ENCODE data around the gene ZC3H12A.

Gene ZC3H12A

DNA sequence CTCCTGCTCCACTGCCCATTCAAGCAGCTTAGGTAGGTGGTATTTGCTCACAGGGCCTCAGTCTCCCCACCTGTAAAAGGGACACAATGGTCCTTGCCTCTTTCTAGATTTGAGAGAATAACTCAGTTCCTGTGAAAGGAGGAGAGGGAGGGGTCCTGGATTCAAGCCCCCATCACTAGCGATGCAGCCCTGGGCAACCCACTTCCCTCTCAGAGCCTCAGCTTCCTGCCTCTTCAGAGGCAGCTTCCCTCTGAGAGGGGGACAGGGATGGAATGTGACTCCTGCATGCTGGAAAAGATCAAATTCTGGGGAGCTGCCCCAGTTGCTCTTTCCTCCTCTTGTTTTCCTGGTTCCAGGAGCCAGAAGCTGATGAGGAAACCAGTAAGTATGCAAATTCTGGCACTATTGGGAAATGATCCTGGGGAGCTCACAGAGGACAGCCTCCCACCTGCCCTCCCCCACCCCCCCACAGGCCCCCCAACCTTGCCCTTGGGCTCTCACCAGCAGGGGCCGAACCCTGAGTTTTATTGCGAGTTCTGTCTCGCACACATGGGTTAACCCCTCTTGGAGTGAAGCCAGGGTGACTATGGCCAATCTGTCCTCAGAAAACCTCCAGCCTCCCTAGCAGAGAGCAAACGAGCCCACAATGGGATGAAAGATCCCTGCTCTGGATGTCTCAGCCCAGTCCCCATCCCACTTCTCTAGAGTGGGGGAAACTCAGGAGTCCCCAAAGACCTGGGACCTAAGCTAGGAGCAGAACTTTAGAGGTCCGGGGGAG lies 11.7 kb downstream of the ZC3H12A start:
- H3K4me3 ChIP-seq (replicated peaks in 1 of 2; ENCODE audit: low read depth in 2 of 2, low read length in 2 of 2), result no peak overlapping the region
- TF ChIP-seq, protein P1, sequence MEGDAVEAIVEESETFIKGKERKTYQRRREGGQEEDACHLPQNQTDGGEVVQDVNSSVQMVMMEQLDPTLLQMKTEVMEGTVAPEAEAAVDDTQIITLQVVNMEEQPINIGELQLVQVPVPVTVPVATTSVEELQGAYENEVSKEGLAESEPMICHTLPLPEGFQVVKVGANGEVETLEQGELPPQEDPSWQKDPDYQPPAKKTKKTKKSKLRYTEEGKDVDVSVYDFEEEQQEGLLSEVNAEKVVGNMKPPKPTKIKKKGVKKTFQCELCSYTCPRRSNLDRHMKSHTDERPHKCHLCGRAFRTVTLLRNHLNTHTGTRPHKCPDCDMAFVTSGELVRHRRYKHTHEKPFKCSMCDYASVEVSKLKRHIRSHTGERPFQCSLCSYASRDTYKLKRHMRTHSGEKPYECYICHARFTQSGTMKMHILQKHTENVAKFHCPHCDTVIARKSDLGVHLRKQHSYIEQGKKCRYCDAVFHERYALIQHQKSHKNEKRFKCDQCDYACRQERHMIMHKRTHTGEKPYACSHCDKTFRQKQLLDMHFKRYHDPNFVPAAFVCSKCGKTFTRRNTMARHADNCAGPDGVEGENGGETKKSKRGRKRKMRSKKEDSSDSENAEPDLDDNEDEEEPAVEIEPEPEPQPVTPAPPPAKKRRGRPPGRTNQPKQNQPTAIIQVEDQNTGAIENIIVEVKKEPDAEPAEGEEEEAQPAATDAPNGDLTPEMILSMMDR (IDR thresholded peaks at IDR 0.05; ENCODE audit: low read depth, low read length), result no peak
- DNase-seq (ENCODE audit: low read depth in 2 of 2), result peak; percentile 53 to 56

DNA sequence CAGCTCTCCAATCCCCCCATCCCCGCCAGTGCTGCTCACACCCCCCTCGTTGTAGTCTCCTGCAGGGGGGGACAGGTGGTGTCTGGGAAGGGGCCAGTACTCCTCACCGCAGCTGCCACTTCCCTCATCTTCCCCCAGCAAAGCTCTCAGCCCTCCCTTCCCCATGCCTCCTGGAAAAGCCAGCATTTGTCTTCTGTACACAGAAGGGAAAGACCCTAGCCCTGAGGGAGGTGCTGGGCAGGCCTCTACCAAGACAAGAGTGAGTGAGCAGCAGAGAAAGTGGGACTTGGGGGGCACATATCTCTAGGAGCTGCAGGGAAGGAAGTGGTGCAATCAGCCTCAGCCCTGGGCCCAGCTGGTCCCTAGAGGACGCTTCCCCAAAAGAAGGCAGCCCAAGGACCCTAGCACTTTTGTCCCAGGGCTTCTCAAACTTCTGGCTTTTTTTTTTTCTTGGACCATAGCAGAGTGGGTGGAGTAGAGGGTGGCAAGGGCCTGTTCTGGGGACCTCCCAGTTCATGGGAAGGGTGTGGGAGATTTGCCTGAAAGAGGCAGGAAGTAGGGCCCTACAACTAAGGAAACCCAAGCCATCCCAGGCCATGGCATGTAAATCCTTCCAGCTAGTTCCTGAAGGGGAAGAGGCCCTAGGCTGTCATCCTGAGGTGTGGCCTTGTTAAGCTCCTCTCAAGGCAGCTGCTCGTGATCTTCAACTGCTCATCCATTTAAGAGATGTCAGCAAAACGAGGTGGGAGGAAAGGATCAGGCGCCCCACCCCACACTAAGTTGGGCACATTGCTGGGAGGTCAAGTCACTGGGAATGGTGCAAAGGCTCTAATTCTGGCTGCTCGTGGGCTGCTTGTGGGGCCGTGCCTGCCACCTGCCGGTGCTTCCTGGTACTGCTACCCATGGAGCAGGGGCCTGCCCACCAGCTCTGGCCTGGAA lies 12.6 kb downstream of the ZC3H12A start:
- peak; percentile 84 to 87 for DNase-seq (ENCODE audit: low read depth in 2 of 2)
- TF ChIP-seq, protein P1 (IDR thresholded peaks at IDR 0.05; ENCODE audit: low read depth, low read length), result peak; percentile 99
- H3K4me3 ChIP-seq (replicated peaks in 1 of 2; ENCODE audit: low read depth in 2 of 2, low read length in 2 of 2), result no peak overlapping the region

DNA sequence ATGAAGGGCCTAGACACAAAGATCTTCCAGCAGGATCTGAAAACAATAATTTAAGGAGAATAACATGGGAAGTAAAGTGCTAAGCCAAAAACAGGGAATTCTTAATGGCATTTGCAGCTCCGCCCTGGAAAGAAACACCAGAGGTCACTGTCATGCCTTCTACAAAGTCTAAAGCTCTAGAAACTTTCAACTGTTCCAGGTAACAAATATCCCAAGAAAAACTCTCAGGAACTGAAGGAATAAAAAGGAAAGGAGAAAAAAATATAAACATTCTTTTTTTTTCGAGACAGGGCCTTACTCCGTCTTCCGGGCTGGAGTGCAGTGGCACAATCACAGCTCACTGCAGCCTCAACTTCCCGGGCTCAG lies 13.2 kb downstream of the ZC3H12A start:
- DNase-seq (ENCODE audit: low read depth in 2 of 2), result no peak
- H3K4me3 ChIP-seq (replicated peaks in 1 of 2; ENCODE audit: low read depth in 2 of 2, low read length in 2 of 2), result no peak overlapping the region
- TF ChIP-seq, protein P1 (IDR thresholded peaks at IDR 0.05; ENCODE audit: low read depth, low read length), result no peak

DNA sequence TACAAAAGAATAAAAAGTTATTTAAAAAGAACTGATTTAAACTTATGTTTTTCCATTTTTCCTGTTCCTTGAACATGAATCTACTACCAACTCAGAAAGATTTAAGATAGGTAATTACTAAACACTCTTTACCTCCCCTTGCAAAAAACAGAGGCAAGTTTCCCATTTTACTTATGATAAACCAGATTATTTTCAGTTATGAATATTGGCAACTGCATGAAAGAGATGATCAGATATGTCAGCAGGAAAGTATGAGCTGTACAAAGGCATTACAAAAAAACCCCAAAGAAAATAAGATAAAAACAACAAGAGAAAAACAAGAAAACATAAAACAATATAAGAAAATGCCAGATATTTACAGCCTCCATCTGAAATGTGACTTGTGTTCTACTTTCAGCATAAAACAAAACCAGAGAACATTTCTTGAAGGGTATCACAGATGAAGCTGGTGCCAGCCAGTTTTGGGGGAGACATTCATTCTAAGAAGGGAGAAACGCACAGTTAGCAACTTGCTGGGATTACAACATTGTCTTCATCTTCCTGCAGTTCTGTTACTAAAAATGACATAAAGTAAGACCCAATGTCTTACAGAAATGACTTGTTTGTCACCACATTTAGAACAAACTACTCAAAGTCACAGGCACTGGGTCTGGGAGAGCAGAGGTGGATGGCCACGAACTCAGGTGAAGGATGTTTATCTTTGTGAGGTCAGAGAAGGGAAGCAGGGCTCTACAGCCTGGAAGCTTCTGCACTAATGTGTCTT lies 19.1 kb downstream of the ZC3H12A start:
- TF ChIP-seq, protein P1 (IDR thresholded peaks at IDR 0.05; ENCODE audit: low read depth, low read length), result no peak
- H3K4me3 ChIP-seq (replicated peaks in 1 of 2; ENCODE audit: low read depth in 2 of 2, low read length in 2 of 2), result no peak overlapping the region
- no peak for DNase-seq (ENCODE audit: low read depth in 2 of 2)

DNA sequence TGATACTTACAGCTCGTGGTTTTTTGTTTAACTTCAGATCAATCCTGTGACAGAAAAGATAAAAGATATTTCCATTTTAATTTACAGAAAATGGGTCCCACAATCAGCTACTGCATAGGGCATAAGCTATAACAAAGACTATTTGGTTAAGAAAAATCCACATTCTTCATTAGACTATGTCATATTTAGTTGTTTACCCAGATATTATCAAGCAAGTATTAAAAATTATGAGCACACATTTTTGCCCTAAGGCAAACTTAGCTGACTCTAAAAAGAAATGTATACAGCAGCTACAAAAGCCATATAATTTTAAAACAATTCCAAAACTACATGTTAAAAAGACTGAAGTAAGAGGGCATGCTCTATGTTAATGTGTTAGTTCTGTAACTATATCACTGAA lies 21.5 kb downstream of the ZC3H12A start:
- H3K4me3 ChIP-seq (replicated peaks in 1 of 2; ENCODE audit: low read depth in 2 of 2, low read length in 2 of 2), result no peak overlapping the region
- DNase-seq (ENCODE audit: low read depth in 2 of 2), result no peak
- TF ChIP-seq, protein P1 (IDR thresholded peaks at IDR 0.05; ENCODE audit: low read depth, low read length), result no peak

DNA sequence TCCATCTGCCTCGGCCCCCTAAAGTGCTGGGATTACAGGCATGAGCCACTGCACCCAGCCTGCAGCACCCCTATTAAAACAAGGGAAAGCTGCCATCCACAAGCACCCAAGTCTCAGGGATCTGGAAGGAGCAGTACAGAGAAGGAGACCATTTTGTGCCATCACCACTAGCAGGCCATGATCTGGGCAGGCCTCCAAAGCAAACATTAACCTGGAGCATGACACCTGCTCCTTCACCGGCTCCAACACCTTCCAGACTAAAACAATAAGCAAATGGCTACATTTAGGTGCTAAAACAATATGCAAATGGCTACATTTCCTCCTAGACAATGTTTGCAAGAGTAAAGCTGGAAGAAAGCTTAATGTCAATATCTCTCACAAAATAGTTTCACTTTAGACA lies 23.5 kb downstream of the ZC3H12A start:
- TF ChIP-seq, protein P1 (IDR thresholded peaks at IDR 0.05; ENCODE audit: low read depth, low read length), result no peak
- no peak overlapping the region for H3K4me3 ChIP-seq (replicated peaks in 1 of 2; ENCODE audit: low read depth in 2 of 2, low read length in 2 of 2)
- DNase-seq (ENCODE audit: low read depth in 2 of 2), result no peak

Measured in cardiac fibroblast (primary cell).